Right lobe of liver (tissue), 5 donors: ENCODE data around the gene MYLK4. TPM values are rescaled to one million over a fixed set of nuclear protein-coding genes. Genes with fewer than 3 reads are reported as not detected.

ENCODE experiments used
- total RNA-seq, 6 experiments: library from RNA; depleted of rRNA in 2 of 6; stranded (reverse); fragments of >200 nt in 2 of 6; fragmentation: NEBNext Ultra II Directional in 3 of 6; extraction: Animal tissue kit (Norgen Biotek cat#: 25700) in 3 of 6; gene quantifications; one replicate each; pipeline versions ENCODE4 v1.1.0 to v1.2.4, GENCODE V29; 2016 to 2023
- donor health status: DM: no; HTN: no; CAD: no.
- donor health status: DM: no; HTN: no; CAD: no.
- donor health status: DM: no; HTN: yes; CAD: no.
- donor health status: DM: no; HTN: yes; CAD: no.

The MYLK4 gene
- total RNA-seq, 6 experiments from 2014 or later: 0.22 to 0.46 (median 0.27) TPM; not detected in 1

Other genes with a start within 250 kb of the MYLK4 start
- gene WRNIP1, start 14.5 kb upstream of the MYLK4 start, total RNA-seq: 10 to 100 TPM; 15.8 to 36.8 (median 20.7) TPM
- 10 to 100 TPM in 5 of 6 experiments, 1 to 10 TPM in 1; 7.2 to 44.6 (median 25.2) TPM for gene SERPINB1, start 90.9 kb upstream of the MYLK4 start, total RNA-seq
- gene SERPINB9, start 152.4 kb upstream of the MYLK4 start, total RNA-seq: 10 to 100 TPM in 1 of 6 experiments, 1 to 10 TPM in 5; 1.8 to 19.0 (median 4.6) TPM
- gene SERPINB6, start 220.6 kb upstream of the MYLK4 start, total RNA-seq: 10 to 100 TPM; 27.0 to 48.5 (median 38.7) TPM
- 10 to 100 TPM; 44.5 to 74.2 (median 67.3) TPM for gene NQO2, start 249.0 kb upstream of the MYLK4 start, total RNA-seq